Fibroblast of lung (primary cell): ENCODE results near the gene CCM2. TPM values are rescaled to one million over a fixed set of nuclear protein-coding genes. Genes with fewer than 3 reads are reported as not detected.

ENCODE experiments used
- DNase-seq, 2 donors: peaks; one replicate each; pipeline versions ENCODE4 v3.0.0 to v3.0.0-alpha.2; 2010; ENCODE audit warnings: low read depth in 2 of 2
- H2AFZ ChIP-seq: 2 replicates; pipeline ENCODE4 v1.5.1; 2012; ENCODE audit warnings: low read length, control low read depth, inconsistent platforms
- H3K27ac ChIP-seq: 2 replicates; pipeline ENCODE4 v1.5.1; 2011; ENCODE audit warnings: low read length, control low read depth; ENCODE audit not compliant: insufficient read depth
- H3K27me3 ChIP-seq: 2 replicates; pipeline ENCODE4 v1.5.1; 2011; ENCODE audit warnings: mild to moderate bottlenecking, low read length; ENCODE audit not compliant: control insufficient read depth, insufficient read depth
- H3K36me3 ChIP-seq: 2 replicates; pipeline ENCODE4 v1.5.1; 2011; ENCODE audit warnings: low read length; ENCODE audit not compliant: control insufficient read depth, insufficient read depth
- H3K4me1 ChIP-seq: 2 replicates; pipeline ENCODE4 v1.5.1; 2011; ENCODE audit warnings: low read length; ENCODE audit not compliant: control insufficient read depth, insufficient read depth; ENCODE audit errors: extremely low read depth
- H3K4me2 ChIP-seq: 2 replicates; pipeline ENCODE4 v1.5.1; 2011; ENCODE audit warnings: low read length, control low read depth; ENCODE audit not compliant: insufficient read depth; ENCODE audit errors: extremely low read depth
- H3K4me3 ChIP-seq, 4 experiments: fragments of 200-600 bp in 1 of 4; sonication (generic) in 1 of 4; replicated peaks in 1 of 4; 2 replicates each; pipeline ENCODE4 v1.5.1; 2011 to 2016; ENCODE audit warnings: low read length in 4 of 4, low read depth in 3 of 4, mild to moderate bottlenecking in 3 of 4, control low read depth in 2 of 4, inconsistent platforms in 1 of 4, mixed read lengths in 1 of 4; ENCODE audit not compliant: insufficient read depth in 1 of 4; ENCODE audit errors: control extremely low read depth in 1 of 4
- H3K79me2 ChIP-seq: 2 replicates; pipeline ENCODE4 v1.5.1; 2012; ENCODE audit warnings: mild to moderate bottlenecking, low read length, inconsistent platforms; ENCODE audit not compliant: control insufficient read depth, insufficient read depth
- H3K9ac ChIP-seq: 2 replicates; pipeline ENCODE4 v1.5.1; 2011; ENCODE audit warnings: mild to moderate bottlenecking, low read length, control low read depth; ENCODE audit not compliant: insufficient read depth
- H3K9me3 ChIP-seq: 2 replicates; pipeline ENCODE4 v1.5.1; 2012; ENCODE audit warnings: low read depth, low read length; ENCODE audit not compliant: control insufficient read depth, insufficient read depth
- H4K20me1 ChIP-seq: 2 replicates; pipeline ENCODE4 v1.5.1; 2011; ENCODE audit warnings: low read length; ENCODE audit not compliant: control insufficient read depth, insufficient read depth; ENCODE audit errors: extremely low read depth
- CTCF ChIP-seq, 2 donors: IDR thresholded peaks in 1 of 2; conservative IDR thresholded peaks in 1 of 2; 1 replicate in 1 of 2; 2 replicates in 1 of 2; pipeline ENCODE4 v1.5.1; 2011 to 2012; ENCODE audit warnings: low read length in 2 of 2, control low read depth in 1 of 2, inconsistent platforms in 1 of 2, low read depth in 1 of 2, mild to moderate bottlenecking in 1 of 2
- EZH2 ChIP-seq: IDR thresholded peaks from 2 replicates; pipeline ENCODE4 v1.5.1; 2012; ENCODE audit warnings: low read length, control low read depth, mild to moderate bottlenecking; ENCODE audit errors: missing control alignments
- polyA plus RNA-seq, 2 donors: library from polyadenylated mRNA; depleted of rRNA in 1 of 2; stranded (reverse) in 1 of 2; unstranded in 1 of 2; fragments of >200 nt; gene quantifications; 2 replicates each; pipeline ENCODE4 v1.2.1, GENCODE V29; 2011 to 2012; ENCODE audit warnings: missing spikeins in 1 of 2
- total RNA-seq: library from RNA; depleted of rRNA; stranded (reverse); fragments of >200 nt; gene quantifications from 2 replicates; pipeline ENCODE4 v1.2.1, GENCODE V29; 2014

CCM2 gene
- total and polyA plus RNA-seq, 2 donors (not counting 1 experiment from before 2014, with no cell fraction given): 27.8 to 52.4 TPM

- no peaks in the 10 kb centered on the region for H3K79me2 ChIP-seq
- no peaks in the 10 kb centered on the region for H3K9me3 ChIP-seq
- H3K27me3 ChIP-seq: no peaks in the 10 kb centered on the region
- no peak for DNase-seq
- no peak within 1 kb of the TSS for H2AFZ ChIP-seq
- H3K4me2 ChIP-seq: peak within 1 kb of the TSS; percentile 56
- H3K4me3 ChIP-seq: no peak within 1 kb of the TSS
- peaks cover 9% of the 10 kb centered on the region for H3K36me3 ChIP-seq
- no peaks in the 10 kb centered on the region for H4K20me1 ChIP-seq
- H3K4me1 ChIP-seq: peaks cover 8% of the 10 kb centered on the region
- H3K27ac ChIP-seq: no peak within 1 kb of the TSS
- H3K9ac ChIP-seq: no peak within 1 kb of the TSS
- TF ChIP-seq EZH2: no peak
- TF ChIP-seq CTCF (conservative IDR thresholded peaks at IDR 0.05 in 1 of 2, IDR thresholded peaks at IDR 0.05 in 1 of 2; ENCODE audit: low read depth in 1 of 2, low read length in 2 of 2): no peak
These were observed 21.3 kb upstream of the CCM2 start, which contains the start of gene MYO1G for GRCh38 chr7:44978511-44979366. Gene MYO1G, minus strand, starts transcription at chr7:44979015. Its CDS starts 54 bp downstream, at chr7:44978961.

GRCh38 chr7:44979481-44980392 is 20.3 kb upstream of the CCM2 start:
- H3K27ac ChIP-seq: peak overlapping the region; percentile 55
- H3K36me3 ChIP-seq: peaks cover 17% of the 10 kb centered on the region
- H3K9me3 ChIP-seq: no peaks in the 10 kb centered on the region
- no peaks in the 10 kb centered on the region for H3K27me3 ChIP-seq
- no peak for TF ChIP-seq CTCF (conservative IDR thresholded peaks at IDR 0.05 in 1 of 2, IDR thresholded peaks at IDR 0.05 in 1 of 2; ENCODE audit: low read depth in 1 of 2, low read length in 2 of 2)
- H2AFZ ChIP-seq: no peak overlapping the region
- H3K79me2 ChIP-seq: peaks cover 9% of the 10 kb centered on the region
- no peak overlapping the region for H3K4me3 ChIP-seq
- H4K20me1 ChIP-seq: no peaks in the 10 kb centered on the region
- peaks cover 13% of the 10 kb centered on the region for H3K4me1 ChIP-seq
- DNase-seq: peak; percentile 23 to 31
- peak overlapping the region; percentile 56 for H3K4me2 ChIP-seq
- no peak overlapping the region for H3K9ac ChIP-seq

GRCh38 chr7:44980393-44981034 is 19.5 kb upstream of the CCM2 start:
- H3K4me2 ChIP-seq: peak overlapping the region; percentile 56

More at GRCh38 chr7:44980393-44981034, 19.5 kb upstream of the CCM2 start:
- DNase-seq: peak; percentile 81 to 86
- Histone ChIP-seq H3K79me2 (peaks cover 17% of the 10 kb centered on the region), H3K36me3 (peaks cover 22% of the 10 kb centered on the region), H3K9me3 (no peaks in the 10 kb centered on the region), H3K27ac (peak overlapping the region; percentile 55), H3K4me3 (no peak overlapping the region), H3K9ac (no peak overlapping the region), H4K20me1 (no peaks in the 10 kb centered on the region), H2AFZ (no peak overlapping the region), H3K27me3 (no peaks in the 10 kb centered on the region), H3K4me1 (peaks cover 19% of the 10 kb centered on the region)
- TF ChIP-seq CTCF (conservative IDR thresholded peaks at IDR 0.05 in 1 of 2, IDR thresholded peaks at IDR 0.05 in 1 of 2; ENCODE audit: low read depth in 1 of 2, low read length in 2 of 2): no peak
- TF ChIP-seq EZH2: no peak
